Measurements from ENCODE around the gene ANKZF1.
"Not testable (repeated sequence)": the region's sequence is repeated elsewhere in the genome, so short reads cannot be mapped to it uniquely, and the experiment has no call there.

The ANKZF1 gene

GRCh38 chr2:219258942-219259341 is 29.3 kb downstream of the ANKZF1 start:
- not testable (repeated sequence) for DNase-seq

- no peak for DNase-seq
Measured at GRCh38 chr2:219261024-219261855, 31.6 kb downstream of the ANKZF1 start.

GRCh38 chr2:219266232-219266631 is 36.6 kb downstream of the ANKZF1 start:
- no peak for DNase-seq

- DNase-seq: no peak
Measured at GRCh38 chr2:219266886-219267285, 37.3 kb downstream of the ANKZF1 start.

- no peak for DNase-seq
Measured at GRCh38 chr2:219268294-219268693, 38.7 kb downstream of the ANKZF1 start.

- no peak for DNase-seq
Measured at GRCh38 chr2:219269362-219270054, 39.9 kb downstream of the ANKZF1 start.

GRCh38 chr2:219270055-219270372 is 40.4 kb downstream of the ANKZF1 start:
- DNase-seq: no peak

- DNase-seq: no peak
Measured at GRCh38 chr2:219271021-219271420, 41.4 kb downstream of the ANKZF1 start.

- no peak for DNase-seq
Measured at GRCh38 chr2:219272356-219272755, 42.8 kb downstream of the ANKZF1 start.

- DNase-seq: no peak
Measured at GRCh38 chr2:219272995-219273394, 43.4 kb downstream of the ANKZF1 start.

GRCh38 chr2:219273937-219274336 is 44.3 kb downstream of the ANKZF1 start:
- no peak for DNase-seq

GRCh38 chr2:219274361-219274921 is 44.8 kb downstream of the ANKZF1 start:
- no peak for DNase-seq

GRCh38 chr2:219277703-219278654 is 48.4 kb downstream of the ANKZF1 start:
- DNase-seq: peak in 1 of 2 experiments; percentile 58

GRCh38 chr2:219278655-219279150 is 49.1 kb downstream of the ANKZF1 start:
- DNase-seq: peak in 1 of 2 experiments; percentile 69

- DNase-seq: peak; percentile 71 to 98
Measured at GRCh38 chr2:219279151-219279915, 49.7 kb downstream of the ANKZF1 start, which contains the start of gene DNAJB2. Gene DNAJB2, plus strand, starts transcription at chr2:219279366. Its CDS starts 468 bp downstream, at chr2:219279834.

- no peak for DNase-seq
Measured at GRCh38 chr2:219279916-219280516, 50.4 kb downstream of the ANKZF1 start.

- no peak for DNase-seq
Measured at GRCh38 chr2:219280651-219281050, 51.0 kb downstream of the ANKZF1 start.

- DNase-seq: no peak
Measured at GRCh38 chr2:219281588-219281987, 52.0 kb downstream of the ANKZF1 start.

- DNase-seq: no peak
Measured at GRCh38 chr2:219282375-219282774, 52.8 kb downstream of the ANKZF1 start.

GRCh38 chr2:219282943-219283581 is 53.5 kb downstream of the ANKZF1 start:
- DNase-seq: no peak

Measured in cerebellar nuclear complex (tissue), 1 donor.